HG02759 (cell line): ENCODE results near the gene ZBTB45.

Experiments used
- ATAC-seq: cut with Tn5 transposase; IDR thresholded peaks from one replicate; pipeline ENCODE4 v1.9.1; 2021; ENCODE audit warnings: mild to moderate bottlenecking, moderate library complexity; ENCODE audit not compliant: unreplicated experiment

The ZBTB45 gene

DNA sequence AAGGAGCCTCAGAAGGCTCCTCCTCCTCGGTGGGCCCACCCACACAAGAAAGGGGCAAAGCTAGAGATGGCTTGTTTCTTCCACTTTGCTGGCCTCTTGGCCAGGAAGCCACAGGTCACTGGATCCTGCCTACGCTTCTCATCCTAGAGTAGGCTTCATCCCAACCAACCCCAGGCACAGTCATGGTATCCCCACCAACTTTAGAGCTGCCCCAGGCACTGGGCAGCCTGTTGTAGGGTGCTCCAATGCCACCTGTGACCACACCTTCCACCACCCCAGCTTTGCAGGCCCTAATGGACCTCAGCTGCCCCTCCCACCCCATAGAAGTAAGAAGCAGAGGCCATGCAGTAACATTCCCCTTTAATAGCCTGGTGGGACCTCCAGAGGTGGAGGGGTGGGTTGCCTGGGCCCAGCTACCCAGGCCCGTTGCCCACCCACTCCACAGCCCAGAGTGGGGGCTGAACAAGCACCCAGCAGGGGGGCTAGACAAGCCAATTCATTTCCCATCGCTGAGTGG, 35.8 kb upstream of the ZBTB45 start:
- no peak for ATAC-seq

DNA sequence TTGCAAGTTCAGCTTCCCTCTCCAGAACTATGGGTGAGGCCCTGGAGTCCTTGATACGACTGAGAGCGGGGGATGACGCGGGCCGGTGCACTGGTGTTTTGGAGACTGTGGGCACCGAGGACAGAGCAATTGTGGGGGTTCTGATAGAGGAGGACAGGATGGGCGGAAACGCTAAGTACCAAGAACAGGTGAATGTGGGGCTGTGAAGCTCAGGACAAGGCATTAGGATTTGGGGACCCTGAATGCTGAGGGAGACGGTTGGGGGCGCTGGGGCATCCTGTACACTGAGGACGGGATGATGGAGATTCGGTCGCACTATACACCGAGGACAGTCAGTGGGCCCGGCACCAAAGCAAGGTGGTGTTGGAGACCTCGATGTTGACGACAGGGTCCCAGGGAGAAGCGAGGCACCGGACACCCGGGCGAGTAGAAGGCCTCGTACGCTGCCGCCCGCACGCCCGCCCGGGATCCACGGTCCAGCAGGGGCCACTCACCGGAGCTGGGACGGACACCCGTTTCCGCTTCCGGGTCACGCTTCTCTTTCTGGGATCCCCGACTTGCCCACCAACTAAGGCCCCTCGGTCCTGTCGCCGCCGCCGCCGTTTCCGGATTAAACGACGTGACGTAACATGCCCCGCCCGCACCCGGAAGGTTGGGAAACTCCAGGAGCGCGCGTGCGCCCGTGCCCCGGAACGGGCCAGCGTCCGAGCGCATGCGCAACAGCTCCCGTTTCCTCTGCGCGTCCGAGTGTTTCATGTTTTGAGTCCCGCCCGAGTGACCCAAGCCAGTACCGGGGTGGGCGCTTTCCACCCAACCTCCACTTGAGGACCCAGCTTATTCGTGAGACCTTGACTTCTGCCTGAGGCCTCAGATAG, 35.1 kb upstream of the ZBTB45 start, which contains the start of gene CHMP2A:
Gene CHMP2A (minus strand): TSS at position 612 of the 875 bp plus-strand sequence. CDS start 893 bp downstream, outside the sequence.
- peak; percentile 34 for ATAC-seq

- no peak for ATAC-seq
Measured at GRCh38 chr19:58553799-58554493, 34.3 kb upstream of the ZBTB45 start.

GRCh38 chr19:58552655-58553054, 33.0 kb upstream of the ZBTB45 start:
- no peak for ATAC-seq

DNA sequence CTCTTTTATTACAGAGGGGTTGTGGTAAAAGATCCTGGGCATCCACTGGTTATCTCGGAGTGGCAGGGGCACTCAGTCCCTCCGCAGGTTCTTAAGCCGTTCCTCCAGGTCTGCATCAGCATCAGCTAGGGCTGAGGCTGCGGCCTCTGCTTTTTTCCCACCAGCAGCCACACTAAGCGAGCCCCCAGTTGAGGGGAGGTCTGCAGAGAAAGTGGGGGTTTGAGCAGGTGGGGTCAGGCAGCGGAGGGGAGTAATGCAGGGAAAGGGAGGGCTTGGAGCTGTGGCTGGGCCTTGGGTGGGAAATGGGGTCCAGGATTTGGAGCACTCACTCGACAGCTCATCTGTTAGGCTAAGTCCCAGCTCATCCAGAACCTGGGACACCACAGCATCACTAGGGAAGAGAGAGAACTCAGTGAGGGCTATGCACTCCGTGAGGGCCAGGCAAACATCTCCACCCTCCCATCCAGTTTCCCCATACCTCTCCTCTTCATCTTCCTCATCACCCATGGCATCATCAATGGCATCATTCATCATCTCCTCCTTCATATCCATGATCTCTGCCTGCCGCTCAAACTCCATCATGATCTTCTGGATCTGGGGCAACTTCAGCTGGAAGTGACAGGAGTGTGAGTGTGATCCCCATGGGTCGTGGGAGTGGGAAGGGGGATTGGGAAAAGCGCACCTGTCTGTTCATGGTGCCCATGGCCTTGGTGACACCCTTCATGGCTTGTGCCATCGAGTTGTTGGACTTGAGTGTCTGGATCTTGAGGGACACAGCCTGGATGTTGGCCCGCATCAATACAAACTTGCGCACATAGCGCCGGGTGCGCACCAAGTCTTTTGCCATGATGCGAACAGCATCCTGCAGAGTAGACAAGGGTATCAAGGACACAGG, 32.2 kb upstream of the ZBTB45 start:
- ATAC-seq, result no peak

DNA sequence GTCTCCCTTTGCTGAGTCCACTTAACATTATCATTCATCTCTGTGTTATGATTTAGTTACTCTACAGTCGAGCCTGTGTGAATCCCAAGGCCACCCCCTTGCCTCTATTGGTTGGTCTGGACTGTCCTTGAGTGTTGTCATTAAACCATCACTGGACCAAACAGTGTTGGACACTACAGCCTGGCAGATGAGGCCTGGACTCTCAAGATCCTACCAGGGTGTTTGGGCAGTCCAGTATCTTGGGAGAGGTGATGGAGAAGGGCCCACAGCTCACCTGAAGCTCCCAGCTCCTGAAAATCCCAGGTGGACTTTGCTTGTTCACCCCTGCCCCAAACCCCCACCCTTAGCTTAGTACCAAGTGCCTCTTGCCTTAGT, 31.5 kb upstream of the ZBTB45 start:
- ATAC-seq, result no peak

GRCh38 chr19:58550362-58551122, 30.9 kb upstream of the ZBTB45 start:
- no peak for ATAC-seq

DNA sequence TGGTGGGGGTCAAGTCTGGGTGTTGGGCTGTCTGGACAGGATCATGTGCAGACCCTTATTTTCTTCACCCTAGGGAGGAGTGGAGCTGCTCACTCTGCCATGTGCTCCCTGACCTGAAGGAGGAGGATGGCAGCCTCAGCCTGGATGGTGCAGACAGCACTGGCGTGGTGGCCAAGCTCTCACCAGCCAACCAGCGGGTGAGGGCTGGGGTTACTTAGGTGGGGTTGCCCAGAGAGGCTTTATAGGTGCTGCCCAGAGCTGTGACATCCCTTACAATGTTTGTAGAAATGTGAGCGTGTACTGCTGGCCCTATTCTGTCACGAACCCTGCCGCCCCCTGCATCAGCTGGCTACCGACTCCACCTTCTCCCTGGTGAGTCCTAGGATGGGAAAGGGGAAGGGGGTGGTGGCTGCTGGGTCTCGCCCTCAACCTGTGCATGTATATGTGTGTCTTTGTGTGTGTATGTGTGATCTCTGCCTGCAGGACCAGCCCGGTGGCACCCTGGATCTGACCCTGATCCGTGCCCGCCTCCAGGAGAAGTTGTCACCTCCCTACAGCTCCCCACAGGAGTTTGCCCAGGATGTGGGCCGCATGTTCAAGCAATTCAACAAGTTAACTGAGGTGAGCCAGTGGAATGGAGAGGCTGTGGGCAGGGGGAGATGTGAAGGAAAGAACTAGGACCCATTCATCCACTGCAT, 30.2 kb upstream of the ZBTB45 start:
- ATAC-seq, result no peak

DNA sequence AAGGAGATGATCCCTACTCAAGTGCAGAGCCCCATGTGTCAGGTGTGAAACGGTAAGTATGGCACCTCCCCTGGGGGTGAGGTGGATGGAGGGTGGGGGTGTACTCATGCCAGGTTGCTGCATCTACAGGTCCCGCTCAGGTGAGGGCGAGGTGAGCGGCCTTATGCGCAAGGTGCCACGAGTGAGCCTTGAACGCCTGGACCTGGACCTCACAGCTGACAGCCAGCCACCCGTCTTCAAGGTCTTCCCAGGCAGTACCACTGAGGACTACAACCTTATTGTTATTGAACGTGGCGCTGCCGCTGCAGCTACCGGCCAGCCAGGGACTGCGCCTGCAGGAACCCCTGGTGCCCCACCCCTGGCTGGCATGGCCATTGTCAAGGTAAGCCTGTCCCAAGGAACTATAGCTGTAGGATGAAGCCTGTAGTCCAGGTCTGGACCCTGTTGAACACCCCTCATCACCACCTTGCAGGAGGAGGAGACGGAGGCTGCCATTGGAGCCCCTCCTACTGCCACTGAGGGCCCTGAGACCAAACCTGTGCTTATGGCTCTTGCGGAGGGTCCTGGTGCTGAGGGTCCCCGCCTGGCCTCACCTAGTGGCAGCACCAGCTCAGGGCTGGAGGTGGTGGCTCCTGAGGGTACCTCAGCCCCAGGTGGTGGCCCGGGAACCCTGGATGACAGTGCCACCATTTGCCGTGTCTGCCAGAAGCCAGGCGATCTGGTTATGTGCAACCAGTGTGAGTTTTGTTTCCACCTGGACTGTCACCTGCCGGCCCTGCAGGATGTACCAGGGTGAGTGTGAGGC, 29.5 kb upstream of the ZBTB45 start:
- no peak for ATAC-seq

GRCh38 chr19:58547323-58548312, 28.0 kb upstream of the ZBTB45 start:
- ATAC-seq, result no peak

- ATAC-seq, result no peak
Measured at GRCh38 chr19:58546019-58546530, 26.5 kb upstream of the ZBTB45 start.

- ATAC-seq, result no peak
Measured at GRCh38 chr19:58545286-58546018, 25.8 kb upstream of the ZBTB45 start.

GRCh38 chr19:58544591-58545285, 25.1 kb upstream of the ZBTB45 start:
- ATAC-seq, result peak; percentile 63

GRCh38 chr19:58543826-58544590, 24.4 kb upstream of the ZBTB45 start, which contains the start of gene TRIM28:
Gene TRIM28 (plus strand): TSS chr19:58544064. CDS start chr19:58544758, 694 bp downstream.
- ATAC-seq, result peak; percentile 78
